Measurements from ENCODE around the gene OR2H1. TPM values are rescaled to one million over a fixed set of nuclear protein-coding genes. Genes with fewer than 3 reads are reported as not detected.

The OR2H1 gene
- total and polyA plus RNA-seq, 8 donors, result not detected

DNA sequence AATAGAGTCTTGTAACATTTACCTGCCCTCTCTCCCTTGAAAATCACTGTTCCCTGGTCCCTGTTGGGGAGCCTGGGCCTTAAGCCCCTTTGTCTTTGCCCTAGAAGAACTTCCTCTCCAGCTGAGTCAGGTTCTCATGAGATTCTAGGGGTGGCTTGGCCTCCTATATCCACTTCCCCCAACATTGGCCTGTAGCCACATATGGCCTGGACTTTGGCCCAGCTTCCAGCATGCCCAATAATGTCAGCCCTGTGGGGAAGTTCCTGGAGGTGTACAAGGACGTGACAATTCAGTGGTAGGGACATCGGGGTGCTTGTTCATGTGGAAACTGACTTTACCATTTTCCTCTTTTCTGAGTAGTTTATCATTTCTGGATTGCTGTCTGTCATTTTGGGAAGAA lies 48.0 kb downstream of the OR2H1 start:
- no peak overlapping the region for H3K27ac ChIP-seq
- no peaks in the 10 kb centered on the region for H3K4me1 ChIP-seq
- H3K4me3 ChIP-seq, result no peak overlapping the region
- peaks cover 0 to 17% of the 10 kb centered on the region in 2 donors for H3K27me3 ChIP-seq
- TF ChIP-seq, protein P1, sequence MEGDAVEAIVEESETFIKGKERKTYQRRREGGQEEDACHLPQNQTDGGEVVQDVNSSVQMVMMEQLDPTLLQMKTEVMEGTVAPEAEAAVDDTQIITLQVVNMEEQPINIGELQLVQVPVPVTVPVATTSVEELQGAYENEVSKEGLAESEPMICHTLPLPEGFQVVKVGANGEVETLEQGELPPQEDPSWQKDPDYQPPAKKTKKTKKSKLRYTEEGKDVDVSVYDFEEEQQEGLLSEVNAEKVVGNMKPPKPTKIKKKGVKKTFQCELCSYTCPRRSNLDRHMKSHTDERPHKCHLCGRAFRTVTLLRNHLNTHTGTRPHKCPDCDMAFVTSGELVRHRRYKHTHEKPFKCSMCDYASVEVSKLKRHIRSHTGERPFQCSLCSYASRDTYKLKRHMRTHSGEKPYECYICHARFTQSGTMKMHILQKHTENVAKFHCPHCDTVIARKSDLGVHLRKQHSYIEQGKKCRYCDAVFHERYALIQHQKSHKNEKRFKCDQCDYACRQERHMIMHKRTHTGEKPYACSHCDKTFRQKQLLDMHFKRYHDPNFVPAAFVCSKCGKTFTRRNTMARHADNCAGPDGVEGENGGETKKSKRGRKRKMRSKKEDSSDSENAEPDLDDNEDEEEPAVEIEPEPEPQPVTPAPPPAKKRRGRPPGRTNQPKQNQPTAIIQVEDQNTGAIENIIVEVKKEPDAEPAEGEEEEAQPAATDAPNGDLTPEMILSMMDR (IDR thresholded peaks at IDR 0.05), result no peak
- no peaks in the 10 kb centered on the region for H3K9me3 ChIP-seq
- intact Hi-C loops (cut with DNase I), result no loop called here
- H3K36me3 ChIP-seq, result no peaks in the 10 kb centered on the region
- no peak for ATAC-seq
- no peak for DNase-seq

DNA sequence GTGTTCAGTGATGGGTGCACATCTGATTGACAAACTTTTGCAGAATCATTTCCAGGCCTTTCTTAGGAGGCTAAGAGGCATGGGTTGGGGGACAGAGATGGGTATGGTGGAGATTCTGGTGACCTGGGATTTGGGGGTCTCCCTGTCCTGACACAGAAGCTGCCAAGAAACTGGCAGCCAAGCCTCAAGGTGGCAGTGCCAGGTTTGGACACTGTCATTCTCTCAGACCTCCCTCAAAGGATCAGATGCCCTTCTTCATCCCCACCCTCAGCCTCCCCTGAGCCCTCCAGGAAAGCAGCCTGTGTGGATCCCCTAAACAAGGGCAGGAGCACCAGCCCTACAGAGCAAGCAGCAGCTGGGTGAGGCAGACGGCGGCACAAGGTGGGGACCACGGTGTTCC lies 48.9 kb downstream of the OR2H1 start:
- no peaks in the 10 kb centered on the region for H3K36me3 ChIP-seq
- DNase-seq (no peak), ATAC-seq (no peak)
- H3K27me3 ChIP-seq, result peaks cover 0 to 8% of the 10 kb centered on the region in 2 donors
- TF ChIP-seq, protein P1 (IDR thresholded peaks at IDR 0.05), result no peak
- no peak overlapping the region for H3K4me3 ChIP-seq
- H3K9me3 ChIP-seq, result no peaks in the 10 kb centered on the region
- H3K27ac ChIP-seq, result no peak overlapping the region
- intact Hi-C loops (cut with DNase I), result no loop called here
- no peaks in the 10 kb centered on the region for H3K4me1 ChIP-seq

DNA sequence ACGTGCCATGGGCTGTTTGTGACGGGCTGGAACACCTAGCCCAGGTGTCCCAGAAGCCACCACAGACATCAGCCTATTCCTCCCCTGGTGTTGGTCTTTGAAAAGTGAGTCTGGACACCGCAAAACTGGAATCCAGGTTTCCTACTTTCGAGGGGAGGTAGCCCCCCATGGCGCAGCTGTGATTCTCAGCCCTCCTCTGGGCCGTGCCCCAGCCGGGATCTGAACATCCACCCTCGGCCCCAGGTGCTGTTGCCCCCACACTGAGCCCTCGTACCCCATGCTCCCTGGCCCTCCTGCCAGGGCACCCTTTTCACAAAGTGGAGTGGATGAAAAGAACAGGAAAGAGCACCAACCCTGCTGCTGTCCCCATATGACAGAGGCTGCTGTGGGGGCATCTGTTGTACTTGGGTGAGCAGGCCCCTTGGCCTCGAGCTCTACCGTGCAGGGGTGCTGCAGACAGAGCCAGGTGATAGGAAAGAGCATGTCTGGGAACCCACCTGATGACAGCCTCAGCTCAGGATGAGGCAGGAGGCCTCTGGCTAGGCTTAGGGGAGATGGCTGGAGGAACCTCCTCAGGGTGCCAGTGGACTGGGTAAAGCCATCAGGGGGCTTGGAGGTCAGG lies 49.6 kb downstream of the OR2H1 start:
- no peaks in the 10 kb centered on the region for H3K4me1 ChIP-seq
- H3K9me3 ChIP-seq, result no peaks in the 10 kb centered on the region
- no peak overlapping the region for H3K4me3 ChIP-seq
- TF ChIP-seq, protein P1 (IDR thresholded peaks at IDR 0.05), result no peak
- peaks cover 0 to under 1% of the 10 kb centered on the region in 2 donors for H3K27me3 ChIP-seq
- no peak overlapping the region for H3K27ac ChIP-seq
- ATAC-seq (no peak), DNase-seq (no peak)
- no peaks in the 10 kb centered on the region for H3K36me3 ChIP-seq
- intact Hi-C loops (cut with DNase I), result no loop called here

DNA sequence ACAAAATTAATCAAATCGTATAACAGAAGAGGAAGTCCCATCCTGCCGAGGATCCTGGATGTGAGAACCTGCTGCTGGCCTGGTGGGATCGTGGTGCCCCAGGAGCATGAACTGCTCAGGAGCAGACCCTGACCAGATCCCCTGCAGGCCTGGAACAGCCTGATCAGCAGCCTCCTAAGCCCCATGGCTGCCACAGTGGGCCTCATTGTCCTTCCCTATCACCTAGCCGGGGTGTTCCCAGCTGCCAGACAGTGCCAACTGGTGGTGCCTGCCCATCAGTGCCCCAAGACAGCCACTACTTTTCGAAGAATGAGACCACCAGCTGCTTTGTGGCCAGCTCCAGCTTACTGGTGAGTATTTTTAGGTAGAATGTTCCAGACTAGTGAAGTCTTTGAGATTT lies 50.4 kb downstream of the OR2H1 start:
- H3K9me3 ChIP-seq, result no peaks in the 10 kb centered on the region
- H3K4me1 ChIP-seq, result no peaks in the 10 kb centered on the region
- no peak overlapping the region for H3K4me3 ChIP-seq
- H3K27ac ChIP-seq, result no peak overlapping the region
- no peaks in the 10 kb centered on the region for H3K27me3 ChIP-seq
- TF ChIP-seq, protein P1 (IDR thresholded peaks at IDR 0.05), result no peak
- ATAC-seq, result no peak
- no peaks in the 10 kb centered on the region for H3K36me3 ChIP-seq
- intact Hi-C loops (cut with DNase I), result no loop called here
- no peak for DNase-seq

DNA sequence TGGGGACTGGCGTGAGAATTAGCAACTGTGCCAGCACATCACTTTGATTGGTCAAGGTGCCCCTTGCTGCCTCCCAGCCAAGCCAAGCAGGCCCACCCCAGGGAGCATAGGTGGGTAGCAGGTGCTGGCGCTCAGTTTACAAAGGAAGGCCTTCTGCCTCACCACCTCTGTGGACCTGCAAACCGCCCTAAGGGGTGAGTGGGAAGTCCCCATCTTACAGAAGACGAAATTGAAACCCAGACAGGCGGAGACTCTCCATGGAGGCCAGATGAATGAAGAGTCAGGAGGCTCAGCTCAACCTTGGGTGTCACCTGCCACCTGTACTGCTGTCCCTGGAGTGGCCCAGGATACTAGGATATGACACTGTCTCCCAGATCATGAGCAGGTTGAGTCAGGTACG lies 52.3 kb downstream of the OR2H1 start:
- Histone ChIP-seq H3K4me3 (no peak overlapping the region), H3K36me3 (no peaks in the 10 kb centered on the region), H3K4me1 (no peaks in the 10 kb centered on the region), H3K27ac (no peak overlapping the region), H3K27me3 (no peaks in the 10 kb centered on the region), H3K9me3 (no peaks in the 10 kb centered on the region)
- intact Hi-C loops (cut with DNase I), result no loop called here
- TF ChIP-seq, protein P1 (IDR thresholded peaks at IDR 0.05), result no peak
- no peak for ATAC-seq
- peak in 1 of 4 donors; percentile 58 for DNase-seq

All from left lung (tissue), 10 donors.